Epidermal melanocyte (primary cell): Measurements from ENCODE around the gene SACM1L.

Experiments
- DNase-seq: peaks from one replicate; pipeline ENCODE4 v3.0.0; 2011; ENCODE audit warnings: low spot score; ENCODE audit not compliant: insufficient read length

SACM1L gene

GRCh38 chr3:45688882-45689786 lies at the start of gene SACM1L:
SACM1L (plus strand) TSS chr3:45689396; CDS start chr3:45689466, 70 bp downstream.
- peak; percentile 73 for DNase-seq

GRCh38 chr3:45640091-45640507 lies 49.1 kb upstream of the SACM1L start:
- DNase-seq, result no peak

- DNase-seq, result no peak
These were observed 48.4 kb upstream of the SACM1L start for GRCh38 chr3:45640724-45641361.

GRCh38 chr3:45641756-45642155 lies 47.4 kb upstream of the SACM1L start:
- no peak for DNase-seq

GRCh38 chr3:45642731-45643152 lies 46.5 kb upstream of the SACM1L start:
- DNase-seq, result no peak

GRCh38 chr3:45644063-45644790 lies 45.0 kb upstream of the SACM1L start:
- DNase-seq, result no peak

GRCh38 chr3:45644791-45645201 lies 44.4 kb upstream of the SACM1L start:
- DNase-seq, result no peak

GRCh38 chr3:45646051-45646585 lies 43.1 kb upstream of the SACM1L start:
- no peak for DNase-seq

- DNase-seq, result peak; percentile 56
These were observed 42.0 kb upstream of the SACM1L start for GRCh38 chr3:45647148-45647619.

GRCh38 chr3:45653205-45653604 lies 36.0 kb upstream of the SACM1L start:
- DNase-seq, result no peak

- DNase-seq, result no peak
These were observed 34.7 kb upstream of the SACM1L start for GRCh38 chr3:45654397-45654944.

- no peak for DNase-seq
These were observed 33.3 kb upstream of the SACM1L start for GRCh38 chr3:45655906-45656305.

- peak; percentile 93 for DNase-seq
These were observed 32.4 kb upstream of the SACM1L start for GRCh38 chr3:45656575-45657363.

- DNase-seq, result no peak
These were observed 31.3 kb upstream of the SACM1L start for GRCh38 chr3:45657853-45658252.

GRCh38 chr3:45659661-45660566 lies 29.3 kb upstream of the SACM1L start:
- DNase-seq, result peak; percentile 48

- DNase-seq, result no peak
These were observed 28.7 kb upstream of the SACM1L start for GRCh38 chr3:45660567-45660901.

GRCh38 chr3:45664578-45664977 lies 24.6 kb upstream of the SACM1L start:
- DNase-seq, result no peak

GRCh38 chr3:45665101-45665572 lies 24.1 kb upstream of the SACM1L start:
- DNase-seq, result no peak

GRCh38 chr3:45666757-45667431 lies 22.3 kb upstream of the SACM1L start:
- DNase-seq, result no peak
